GM12873 (cell line): ENCODE results near the gene NFATC4.

Experiments
- TF ChIP-seq, protein P1 (sequence below): IDR thresholded peaks from 2 replicates; pipeline ENCODE4 v1.5.1; 2012; ENCODE audit warnings: low read depth, mild to moderate bottlenecking, moderate library complexity, low read length, control low read depth; ENCODE audit not compliant: insufficient read depth; ENCODE audit errors: missing control alignments

NFATC4 gene

GRCh38 chr14:24367514-24368211 is at the start of gene NFATC4:
Gene NFATC4 (plus strand): TSS chr14:24368184. CDS start chr14:24368341, 157 bp downstream.
- TF ChIP-seq, protein P1, sequence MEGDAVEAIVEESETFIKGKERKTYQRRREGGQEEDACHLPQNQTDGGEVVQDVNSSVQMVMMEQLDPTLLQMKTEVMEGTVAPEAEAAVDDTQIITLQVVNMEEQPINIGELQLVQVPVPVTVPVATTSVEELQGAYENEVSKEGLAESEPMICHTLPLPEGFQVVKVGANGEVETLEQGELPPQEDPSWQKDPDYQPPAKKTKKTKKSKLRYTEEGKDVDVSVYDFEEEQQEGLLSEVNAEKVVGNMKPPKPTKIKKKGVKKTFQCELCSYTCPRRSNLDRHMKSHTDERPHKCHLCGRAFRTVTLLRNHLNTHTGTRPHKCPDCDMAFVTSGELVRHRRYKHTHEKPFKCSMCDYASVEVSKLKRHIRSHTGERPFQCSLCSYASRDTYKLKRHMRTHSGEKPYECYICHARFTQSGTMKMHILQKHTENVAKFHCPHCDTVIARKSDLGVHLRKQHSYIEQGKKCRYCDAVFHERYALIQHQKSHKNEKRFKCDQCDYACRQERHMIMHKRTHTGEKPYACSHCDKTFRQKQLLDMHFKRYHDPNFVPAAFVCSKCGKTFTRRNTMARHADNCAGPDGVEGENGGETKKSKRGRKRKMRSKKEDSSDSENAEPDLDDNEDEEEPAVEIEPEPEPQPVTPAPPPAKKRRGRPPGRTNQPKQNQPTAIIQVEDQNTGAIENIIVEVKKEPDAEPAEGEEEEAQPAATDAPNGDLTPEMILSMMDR, result no peak

- TF ChIP-seq, protein P1, result no peak
These were observed 46.6 kb upstream of the NFATC4 start for GRCh38 chr14:24321212-24321975.

- TF ChIP-seq, protein P1, result no peak
These were observed 45.3 kb upstream of the NFATC4 start for GRCh38 chr14:24322672-24323071.

- TF ChIP-seq, protein P1, result no peak
These were observed 44.6 kb upstream of the NFATC4 start for GRCh38 chr14:24323341-24323740.

GRCh38 chr14:24324024-24324423 is 44.0 kb upstream of the NFATC4 start:
- TF ChIP-seq, protein P1, result no peak

GRCh38 chr14:24325041-24325530 is 42.9 kb upstream of the NFATC4 start:
- TF ChIP-seq, protein P1, result no peak

- TF ChIP-seq, protein P1, result no peak
These were observed 42.0 kb upstream of the NFATC4 start for GRCh38 chr14:24325963-24326362.
